ENCODE data around the gene SCTR.

DNA sequence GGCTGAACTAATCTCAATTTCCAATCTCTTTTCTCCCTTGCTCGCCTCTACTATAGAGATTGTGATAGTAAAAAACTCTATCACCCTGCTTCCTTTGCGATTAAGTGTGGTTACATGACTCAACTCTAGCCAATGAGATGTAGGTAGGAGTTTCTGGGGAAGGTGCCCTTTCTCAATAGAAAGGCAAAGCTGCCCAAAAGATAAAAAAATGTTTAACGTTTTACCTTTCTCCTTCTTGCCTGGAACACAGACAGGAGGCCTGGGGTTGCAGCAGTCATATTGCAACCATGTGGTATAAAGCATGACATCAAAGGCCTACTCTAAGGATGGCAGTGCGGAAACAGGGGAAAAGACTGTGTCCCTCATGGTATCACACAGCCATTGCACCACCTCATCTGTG is 61.1 kb downstream of the SCTR start:
- no peak for TF ChIP-seq REST (IDR thresholded peaks at IDR 0.05; ENCODE audit: insufficient replicate concordance, low read depth)
- no peak for TF ChIP-seq POLR2AphosphoS5 (IDR thresholded peaks at IDR 0.05; ENCODE audit: low read depth)
- TF ChIP-seq, protein P1, sequence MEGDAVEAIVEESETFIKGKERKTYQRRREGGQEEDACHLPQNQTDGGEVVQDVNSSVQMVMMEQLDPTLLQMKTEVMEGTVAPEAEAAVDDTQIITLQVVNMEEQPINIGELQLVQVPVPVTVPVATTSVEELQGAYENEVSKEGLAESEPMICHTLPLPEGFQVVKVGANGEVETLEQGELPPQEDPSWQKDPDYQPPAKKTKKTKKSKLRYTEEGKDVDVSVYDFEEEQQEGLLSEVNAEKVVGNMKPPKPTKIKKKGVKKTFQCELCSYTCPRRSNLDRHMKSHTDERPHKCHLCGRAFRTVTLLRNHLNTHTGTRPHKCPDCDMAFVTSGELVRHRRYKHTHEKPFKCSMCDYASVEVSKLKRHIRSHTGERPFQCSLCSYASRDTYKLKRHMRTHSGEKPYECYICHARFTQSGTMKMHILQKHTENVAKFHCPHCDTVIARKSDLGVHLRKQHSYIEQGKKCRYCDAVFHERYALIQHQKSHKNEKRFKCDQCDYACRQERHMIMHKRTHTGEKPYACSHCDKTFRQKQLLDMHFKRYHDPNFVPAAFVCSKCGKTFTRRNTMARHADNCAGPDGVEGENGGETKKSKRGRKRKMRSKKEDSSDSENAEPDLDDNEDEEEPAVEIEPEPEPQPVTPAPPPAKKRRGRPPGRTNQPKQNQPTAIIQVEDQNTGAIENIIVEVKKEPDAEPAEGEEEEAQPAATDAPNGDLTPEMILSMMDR (IDR thresholded peaks at IDR 0.05; ENCODE audit: insufficient read depth, low read length) = no peak
- no peak for TF ChIP-seq GABPA (IDR thresholded peaks at IDR 0.05; ENCODE audit: low read depth)
